HG02588 (cell line): ENCODE results near the gene GNS.

Experiments used
- ATAC-seq: cut with Tn5 transposase; IDR thresholded peaks from one replicate; pipeline ENCODE4 v1.9.1; 2021; ENCODE audit warnings: mild to moderate bottlenecking, moderate library complexity; ENCODE audit not compliant: unreplicated experiment

Gene GNS

GRCh38 chr12:64737539-64737938 is 21.7 kb downstream of the GNS start:
- ATAC-seq = no peak

- no peak for ATAC-seq
Observed at GRCh38 chr12:64736771-64737170, 22.4 kb downstream of the GNS start.

GRCh38 chr12:64735442-64735841 is 23.8 kb downstream of the GNS start:
- no peak for ATAC-seq

GRCh38 chr12:64733857-64734256 is 25.3 kb downstream of the GNS start:
- no peak for ATAC-seq

- no peak for ATAC-seq
Observed at GRCh38 chr12:64731683-64732082, 27.5 kb downstream of the GNS start.

- ATAC-seq = no peak
Observed at GRCh38 chr12:64730588-64730969, 28.6 kb downstream of the GNS start.

- no peak for ATAC-seq
Observed at GRCh38 chr12:64729909-64730587, 29.2 kb downstream of the GNS start.

GRCh38 chr12:64724201-64724745 is 34.9 kb downstream of the GNS start:
- ATAC-seq = no peak

GRCh38 chr12:64723630-64724029 is 35.6 kb downstream of the GNS start:
- ATAC-seq = no peak

- ATAC-seq = no peak
Observed at GRCh38 chr12:64722835-64723234, 36.4 kb downstream of the GNS start.

GRCh38 chr12:64720884-64721283 is 38.3 kb downstream of the GNS start:
- no peak for ATAC-seq

GRCh38 chr12:64718649-64719048 is 40.6 kb downstream of the GNS start:
- ATAC-seq = no peak

- no peak for ATAC-seq
Observed at GRCh38 chr12:64716839-64717455, 42.3 kb downstream of the GNS start.

- no peak for ATAC-seq
Observed at GRCh38 chr12:64716371-64716770, 42.8 kb downstream of the GNS start.

GRCh38 chr12:64714551-64714968 is 44.6 kb downstream of the GNS start:
- ATAC-seq = peak; percentile 75

GRCh38 chr12:64713376-64713775 is 45.8 kb downstream of the GNS start:
- no peak for ATAC-seq

- no peak for ATAC-seq
Observed at GRCh38 chr12:64709429-64709828, 49.8 kb downstream of the GNS start.

- no peak for ATAC-seq
Observed at GRCh38 chr12:64707926-64708325, 51.3 kb downstream of the GNS start.

GRCh38 chr12:64707362-64707761 is 51.8 kb downstream of the GNS start:
- ATAC-seq = no peak

GRCh38 chr12:64706857-64707256 is 52.3 kb downstream of the GNS start:
- no peak for ATAC-seq

- ATAC-seq = no peak
Observed at GRCh38 chr12:64706306-64706705, 52.9 kb downstream of the GNS start.

- no peak for ATAC-seq
Observed at GRCh38 chr12:64701283-64701682, 57.9 kb downstream of the GNS start.

GRCh38 chr12:64700532-64700931 is 58.7 kb downstream of the GNS start:
- no peak for ATAC-seq
